Upper lobe of left lung (tissue), 6 donors: ENCODE data around the gene NT5M. TPM values are rescaled to one million over a fixed set of nuclear protein-coding genes. Genes with fewer than 3 reads are reported as not detected.

ENCODE experiments used
- ATAC-seq, 2 donors: fragments of 200-7000 bp; cut with Tn5 transposase; one replicate each; pipeline ENCODE4 v1.9.1; 2022; ENCODE audit warnings: mild to moderate bottlenecking in 2 of 2, moderate library complexity in 2 of 2; ENCODE audit not compliant: low FRiP score in 2 of 2
- DNase-seq, 2 donors: peaks; one replicate each; pipeline ENCODE4 v3.0.0-alpha.2; 2019 to 2020
- H3K27ac ChIP-seq, 4 donors: fragments of 200-600 bp; sonication (generic); one replicate each; pipeline ENCODE4 v1.5.1; 2016 to 2019
- H3K27me3 ChIP-seq, 4 donors: fragments of 200-600 bp; sonication (generic); one replicate each; pipeline ENCODE4 v1.5.1; 2017 to 2019
- H3K36me3 ChIP-seq, 4 donors: fragments of 200-600 bp; sonication (generic); one replicate each; pipeline ENCODE4 v1.5.1; 2016 to 2019
- H3K4me1 ChIP-seq, 4 donors: fragments of 200-600 bp; sonication (generic); one replicate each; pipeline ENCODE4 v1.5.1; 2018 to 2019
- H3K4me3 ChIP-seq, 4 donors: fragments of 200-600 bp; sonication (generic); one replicate each; pipeline ENCODE4 v1.5.1; 2017 to 2019; ENCODE audit warnings: mild to moderate bottlenecking in 2 of 4, moderate library complexity in 1 of 4
- H3K9me3 ChIP-seq, 4 donors: fragments of 200-600 bp; sonication (generic); one replicate each; pipeline ENCODE4 v1.5.1; 2018 to 2019
- EP300 ChIP-seq, 4 donors: sonication (generic); formaldehyde crosslinking; IDR thresholded peaks; one replicate each; pipeline ENCODE4 v1.5.1; 2017; ENCODE audit warnings: antibody characterized with exemption in 4 of 4, control low read depth in 2 of 4
- POLR2A ChIP-seq, 4 donors: fragments of 450-650 bp; IDR thresholded peaks; one replicate each; pipeline ENCODE4 v1.5.1; 2016 to 2017; ENCODE audit warnings: antibody characterized with exemption in 4 of 4, mild to moderate bottlenecking in 2 of 4
- POLR2AphosphoS5 ChIP-seq, 2 donors: sonication (generic); formaldehyde crosslinking; IDR thresholded peaks; one replicate each; pipeline ENCODE4 v1.5.1; 2017; ENCODE audit warnings: antibody characterized with exemption in 2 of 2
- WGBS, 2 donors: methylation state at CpG; one replicate each; pipeline ENCODE4 v1.1.5; 2017 to 2018; 5-methylcytosine and 5-hydroxymethylcytosine counted together
- total RNA-seq, 6 donors: library from RNA; depleted of rRNA in 4 of 6; stranded (reverse); fragments of >200 nt in 4 of 6; gene quantifications; one replicate each; pipeline versions ENCODE4 v1.1.0 to v1.2.1, GENCODE V29; 2016 to 2021
- TF ChIP-seq, protein P1 (sequence below), 6 experiments: fragments of 450-650 bp in 4 of 6; fragments of 200-600 bp in 2 of 6; sonication (generic) in 2 of 6; IDR thresholded peaks; one replicate each; pipeline ENCODE4 v1.5.1; 2016 to 2019; ENCODE audit warnings: antibody characterized with exemption in 6 of 6
- donor health status: DM: no; HTN: no; CAD: no; lungs with moderate emphysema.
- donor health status: DM: no; HTN: yes; CAD: no; lungs with severe emphysema.

Gene NT5M
- total RNA-seq, 6 donors from 2014 or later = 1.2 to 3.7 (median 1.8) TPM

DNA sequence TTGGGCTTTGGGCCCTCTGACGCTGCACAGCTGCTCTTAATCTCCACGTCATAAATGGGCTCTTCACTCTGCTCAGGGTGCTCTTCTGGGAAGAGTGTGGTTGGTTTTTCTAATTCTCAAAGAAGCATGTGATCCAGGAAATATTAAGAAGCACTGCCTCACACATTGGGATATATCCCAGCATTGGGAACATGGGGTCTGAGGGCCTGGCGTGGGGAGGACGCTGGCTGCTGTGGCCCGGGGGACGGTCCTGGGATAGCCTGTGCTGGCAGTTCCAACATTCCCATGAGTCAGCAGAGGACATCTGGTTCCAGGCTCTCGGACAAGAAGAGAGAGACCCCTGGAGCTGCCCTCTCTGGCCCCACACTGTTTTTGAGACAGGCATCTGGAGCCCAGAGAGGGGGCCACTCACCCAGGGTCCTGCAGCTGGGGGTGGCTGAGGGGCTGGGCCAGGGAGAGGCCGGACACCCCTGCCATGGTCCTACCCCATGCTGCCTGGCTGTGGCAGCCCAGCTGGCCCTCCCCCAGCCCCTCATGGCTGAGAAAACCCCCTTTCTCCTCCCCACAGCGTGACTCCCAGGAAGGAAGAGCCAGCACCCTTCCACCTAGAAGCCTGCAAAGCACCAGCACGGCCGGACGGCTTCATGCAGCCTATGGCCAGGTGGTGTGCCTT is 58.8 kb downstream of the NT5M start:
- peaks cover 0 to 20% (median 4%) of the 10 kb centered on the region in 4 donors for H3K4me1 ChIP-seq
- H3K27ac ChIP-seq = peak overlapping the region in 1 of 4 donors; percentile 35
- H3K9me3 ChIP-seq = no peaks in the 10 kb centered on the region
- H3K4me3 ChIP-seq = no peak overlapping the region
- ATAC-seq (peak in 1 of 2 donors; percentile 70), DNase-seq (peak in 1 of 2 donors; percentile 17)
- H3K27me3 ChIP-seq = no peaks in the 10 kb centered on the region
- no peak for TF ChIP-seq POLR2AphosphoS5 (IDR thresholded peaks at IDR 0.05)
- no peak for TF ChIP-seq POLR2A (IDR thresholded peaks at IDR 0.05)
- TF ChIP-seq, protein P1, sequence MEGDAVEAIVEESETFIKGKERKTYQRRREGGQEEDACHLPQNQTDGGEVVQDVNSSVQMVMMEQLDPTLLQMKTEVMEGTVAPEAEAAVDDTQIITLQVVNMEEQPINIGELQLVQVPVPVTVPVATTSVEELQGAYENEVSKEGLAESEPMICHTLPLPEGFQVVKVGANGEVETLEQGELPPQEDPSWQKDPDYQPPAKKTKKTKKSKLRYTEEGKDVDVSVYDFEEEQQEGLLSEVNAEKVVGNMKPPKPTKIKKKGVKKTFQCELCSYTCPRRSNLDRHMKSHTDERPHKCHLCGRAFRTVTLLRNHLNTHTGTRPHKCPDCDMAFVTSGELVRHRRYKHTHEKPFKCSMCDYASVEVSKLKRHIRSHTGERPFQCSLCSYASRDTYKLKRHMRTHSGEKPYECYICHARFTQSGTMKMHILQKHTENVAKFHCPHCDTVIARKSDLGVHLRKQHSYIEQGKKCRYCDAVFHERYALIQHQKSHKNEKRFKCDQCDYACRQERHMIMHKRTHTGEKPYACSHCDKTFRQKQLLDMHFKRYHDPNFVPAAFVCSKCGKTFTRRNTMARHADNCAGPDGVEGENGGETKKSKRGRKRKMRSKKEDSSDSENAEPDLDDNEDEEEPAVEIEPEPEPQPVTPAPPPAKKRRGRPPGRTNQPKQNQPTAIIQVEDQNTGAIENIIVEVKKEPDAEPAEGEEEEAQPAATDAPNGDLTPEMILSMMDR (IDR thresholded peaks at IDR 0.05) = no peak
- no peak for TF ChIP-seq EP300 (IDR thresholded peaks at IDR 0.05)
- no peaks in the 10 kb centered on the region for H3K36me3 ChIP-seq
- 76 to 82% methylated on average over 10 to 12 of the region's 12 CpGs for WGBS, 2 donors

DNA sequence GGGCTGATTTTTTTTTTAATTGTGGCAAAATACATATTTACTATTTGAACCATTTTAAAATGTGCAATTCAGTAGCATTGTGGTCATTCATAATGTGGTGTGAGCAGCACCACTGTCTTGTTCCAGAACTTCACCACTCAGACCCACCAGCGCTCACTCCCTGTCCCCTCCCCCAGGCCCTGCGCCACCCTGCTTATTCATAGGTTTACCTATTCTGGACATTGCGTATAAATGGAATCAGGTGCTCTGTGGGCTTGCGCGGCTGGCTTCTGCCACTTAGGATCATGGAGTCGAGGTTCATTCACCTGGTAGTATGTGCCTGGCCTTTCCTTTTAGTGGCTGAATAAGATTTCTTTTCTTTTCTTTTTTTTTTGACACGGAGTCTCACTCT is 59.4 kb downstream of the NT5M start:
- Histone ChIP-seq H3K4me1 (peaks cover 0 to 20% (median 4%) of the 10 kb centered on the region in 4 donors), H3K27ac (peak overlapping the region in 1 of 4 donors; percentile 26), H3K27me3 (no peaks in the 10 kb centered on the region), H3K36me3 (no peaks in the 10 kb centered on the region), H3K9me3 (no peaks in the 10 kb centered on the region), H3K4me3 (no peak overlapping the region)
- 94 to 96% methylated on average over 7 of the region's 7 CpGs for WGBS, 2 donors
- no peak for TF ChIP-seq EP300 (IDR thresholded peaks at IDR 0.05)
- no peak for TF ChIP-seq POLR2AphosphoS5 (IDR thresholded peaks at IDR 0.05)
- no peak for TF ChIP-seq POLR2A (IDR thresholded peaks at IDR 0.05)
- TF ChIP-seq, protein P1 (IDR thresholded peaks at IDR 0.05) = no peak
- peak in 1 of 2 donors; percentile 11 for DNase-seq
- ATAC-seq = no peak

DNA sequence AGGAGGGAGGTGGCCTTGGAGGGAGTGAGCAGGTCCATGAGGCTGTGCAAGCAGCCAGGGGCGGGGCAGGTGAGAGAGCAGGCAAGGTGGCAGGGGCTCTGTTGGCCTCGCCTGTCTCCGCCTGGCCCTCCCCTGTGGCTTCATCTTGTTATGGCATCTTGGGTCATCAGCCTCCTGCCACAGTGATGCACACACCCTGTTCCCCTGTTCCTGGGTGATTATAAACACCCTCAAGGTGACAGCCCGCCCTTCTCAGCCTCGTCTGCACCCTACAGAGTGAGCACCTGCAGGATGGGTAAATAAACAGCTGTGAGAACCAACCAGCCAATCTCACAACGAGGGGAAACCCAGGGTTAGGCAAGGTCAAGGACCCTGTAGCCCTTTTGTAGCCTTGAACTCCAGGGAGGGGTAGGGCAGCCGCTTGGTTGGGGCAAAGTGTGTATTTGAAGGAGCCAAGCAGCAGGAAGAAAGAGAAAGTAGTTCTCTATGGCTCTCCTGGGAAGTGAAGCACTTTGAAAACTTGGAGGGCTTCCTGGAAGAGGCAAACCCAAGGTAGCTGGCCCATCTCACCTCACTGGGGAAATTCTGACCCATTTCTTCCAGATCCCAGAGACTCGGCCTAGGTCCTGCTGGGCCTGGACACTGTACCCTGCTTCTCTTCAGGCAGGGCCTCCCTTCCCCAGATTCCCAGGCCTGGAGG is 60.6 kb downstream of the NT5M start:
- Histone ChIP-seq H3K27me3 (no peaks in the 10 kb centered on the region), H3K4me1 (peaks cover 0 to 20% (median 4%) of the 10 kb centered on the region in 4 donors), H3K4me3 (no peak overlapping the region), H3K36me3 (no peaks in the 10 kb centered on the region), H3K27ac (peak overlapping the region; percentile 8 to 66 (median 18)), H3K9me3 (no peaks in the 10 kb centered on the region)
- 49 to 57% methylated on average over 7 to 8 of the region's 8 CpGs for WGBS, 2 donors
- ATAC-seq (peak; percentile 33 to 79), DNase-seq (peak in 1 of 2 donors; percentile 85)
- TF ChIP-seq EP300 (IDR thresholded peaks at IDR 0.05) (peak in 1 of 4 donors; percentile 53), POLR2A (IDR thresholded peaks at IDR 0.05) (no peak), POLR2AphosphoS5 (IDR thresholded peaks at IDR 0.05) (peak in 1 of 2 donors; percentile 43)
- TF ChIP-seq, protein P1 (IDR thresholded peaks at IDR 0.05) = peak in 1 of 6 experiments; percentile 9

DNA sequence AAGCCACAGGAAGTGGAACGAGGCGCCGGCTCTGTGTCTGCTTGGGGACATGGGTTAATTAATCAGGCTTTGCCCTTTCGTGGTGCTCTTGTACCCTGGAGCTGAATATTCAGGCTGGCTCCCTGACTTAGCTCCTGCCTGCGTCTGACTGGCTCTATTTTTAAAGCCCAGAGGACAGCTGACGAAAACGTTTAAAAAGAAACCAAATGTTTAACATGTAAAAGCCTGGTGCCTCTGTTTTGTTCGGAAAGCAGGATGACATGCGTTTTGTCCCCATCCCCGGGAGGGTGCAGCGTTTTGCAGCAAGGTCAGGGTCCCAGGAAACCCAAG is 61.1 kb downstream of the NT5M start:
- TF ChIP-seq, protein P1 (IDR thresholded peaks at IDR 0.05) = no peak
- TF ChIP-seq POLR2A (IDR thresholded peaks at IDR 0.05) = no peak
- TF ChIP-seq EP300 (IDR thresholded peaks at IDR 0.05) = no peak
- TF ChIP-seq POLR2AphosphoS5 (IDR thresholded peaks at IDR 0.05) = no peak
- Histone ChIP-seq H3K4me1 (peaks cover 0 to 20% (median 4%) of the 10 kb centered on the region in 4 donors), H3K27ac (peak overlapping the region; percentile 8 to 66 (median 18)), H3K4me3 (no peak overlapping the region), H3K27me3 (no peaks in the 10 kb centered on the region), H3K36me3 (no peaks in the 10 kb centered on the region), H3K9me3 (no peaks in the 10 kb centered on the region)
- ATAC-seq (no peak), DNase-seq (no peak)
- WGBS, 2 donors = 37 to 52% methylated on average over 9 to 11 of the region's 11 CpGs
